NCI-H146 treated with DMSO at 0.1 percent for 48 hours (cell line): Measurements from ENCODE around the gene FXN.
"Not testable (repeated sequence)": the region's sequence is repeated elsewhere in the genome, so short reads cannot be mapped to it uniquely, and the experiment has no call there.

Experiments
- DNase-seq: peaks from one replicate; lab custom pipeline; 2025; ENCODE audit not compliant: unreplicated experiment; lab: John Stamatoyannopoulos, UW

Gene FXN

GRCh38 chr9:69035438-69036308 is at the start of gene FXN:
Gene FXN (plus strand): TSS chr9:69035752. CDS start chr9:69035783, 31 bp downstream.
- no peak for DNase-seq

GRCh38 chr9:68986949-68987348 is 48.6 kb upstream of the FXN start:
- DNase-seq = not testable (repeated sequence)

- no peak for DNase-seq
Observed at GRCh38 chr9:68991457-68991856, 44.1 kb upstream of the FXN start.

DNA sequence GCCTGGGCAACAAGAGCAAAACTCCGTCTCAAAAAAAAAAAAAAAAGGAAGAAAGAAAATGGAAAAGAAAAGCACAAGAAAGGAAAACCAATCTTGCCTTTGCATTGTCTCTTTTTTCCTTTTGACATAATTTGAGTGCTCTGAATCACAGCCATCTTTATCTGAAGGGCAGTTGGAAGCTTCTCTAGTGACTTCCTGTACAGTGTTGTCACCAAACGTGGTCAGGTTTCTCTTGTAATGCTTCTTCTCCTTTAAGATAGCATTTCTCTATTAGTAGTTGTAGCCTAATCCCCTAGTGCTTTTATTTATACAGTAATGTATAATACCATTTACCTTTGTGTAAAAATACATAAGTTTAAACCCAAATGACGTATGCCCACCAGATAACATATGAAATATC is 39.8 kb upstream of the FXN start:
- no peak for DNase-seq

DNA sequence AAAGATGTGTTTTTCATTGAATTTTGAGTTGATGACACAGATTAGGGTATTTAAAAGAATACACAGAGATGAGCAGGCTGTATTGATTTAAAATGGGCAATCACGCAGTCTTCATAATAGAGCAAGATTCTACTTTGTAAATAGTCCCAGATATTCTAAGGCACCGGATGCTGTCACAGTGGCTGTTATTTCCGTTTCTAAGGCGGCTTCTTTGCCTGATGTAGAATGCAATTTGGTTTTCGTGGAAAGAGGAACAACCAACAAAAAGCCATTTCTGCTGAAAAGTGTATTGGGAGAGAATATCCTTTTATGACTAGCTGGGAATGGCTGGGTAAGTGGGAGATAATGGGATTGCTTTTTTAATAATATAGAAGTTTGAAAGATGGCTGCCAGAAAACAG is 39.1 kb upstream of the FXN start:
- peak; percentile 20 for DNase-seq

GRCh38 chr9:68997666-68998065 is 37.9 kb upstream of the FXN start:
- DNase-seq = no peak

DNA sequence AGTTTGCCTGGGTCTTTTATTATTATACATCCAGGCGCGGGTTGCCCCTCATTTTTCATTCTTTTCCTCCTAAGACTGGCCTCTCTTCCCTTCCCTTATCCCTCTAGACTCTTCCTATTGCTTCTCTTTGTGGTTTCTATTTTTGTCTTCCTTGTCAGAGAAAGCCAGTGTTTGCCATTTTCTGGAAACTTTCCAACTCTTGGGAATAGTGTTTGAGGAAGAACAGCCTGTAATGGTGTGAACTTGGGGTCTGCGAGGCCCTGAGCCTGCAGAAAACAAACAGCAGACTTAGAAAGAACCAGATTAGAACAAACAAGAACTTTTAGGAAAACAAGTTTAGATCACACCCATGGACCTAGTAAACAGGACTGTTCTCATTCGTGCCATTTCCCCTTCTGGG is 37.2 kb upstream of the FXN start:
- no peak for DNase-seq

DNA sequence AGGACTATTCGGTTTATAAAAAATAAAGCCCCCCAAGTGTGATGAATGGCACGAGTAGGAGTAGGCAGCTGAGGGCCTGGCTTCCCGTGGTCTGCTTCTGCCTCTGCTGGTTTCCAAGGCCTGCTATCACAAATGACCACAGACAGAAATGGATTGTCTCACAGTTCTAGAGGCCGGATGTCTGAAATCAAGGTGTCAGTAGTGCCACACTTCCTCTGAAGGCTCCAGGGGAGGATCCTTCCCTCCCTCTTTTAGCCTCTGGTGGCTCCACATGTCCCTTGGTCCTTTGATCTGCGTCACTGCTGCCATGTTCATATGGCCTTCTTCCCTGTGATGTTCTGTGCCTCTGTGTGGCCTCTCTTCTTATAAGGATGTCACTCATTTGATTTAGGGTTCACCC is 36.7 kb upstream of the FXN start:
- DNase-seq = no peak

DNA sequence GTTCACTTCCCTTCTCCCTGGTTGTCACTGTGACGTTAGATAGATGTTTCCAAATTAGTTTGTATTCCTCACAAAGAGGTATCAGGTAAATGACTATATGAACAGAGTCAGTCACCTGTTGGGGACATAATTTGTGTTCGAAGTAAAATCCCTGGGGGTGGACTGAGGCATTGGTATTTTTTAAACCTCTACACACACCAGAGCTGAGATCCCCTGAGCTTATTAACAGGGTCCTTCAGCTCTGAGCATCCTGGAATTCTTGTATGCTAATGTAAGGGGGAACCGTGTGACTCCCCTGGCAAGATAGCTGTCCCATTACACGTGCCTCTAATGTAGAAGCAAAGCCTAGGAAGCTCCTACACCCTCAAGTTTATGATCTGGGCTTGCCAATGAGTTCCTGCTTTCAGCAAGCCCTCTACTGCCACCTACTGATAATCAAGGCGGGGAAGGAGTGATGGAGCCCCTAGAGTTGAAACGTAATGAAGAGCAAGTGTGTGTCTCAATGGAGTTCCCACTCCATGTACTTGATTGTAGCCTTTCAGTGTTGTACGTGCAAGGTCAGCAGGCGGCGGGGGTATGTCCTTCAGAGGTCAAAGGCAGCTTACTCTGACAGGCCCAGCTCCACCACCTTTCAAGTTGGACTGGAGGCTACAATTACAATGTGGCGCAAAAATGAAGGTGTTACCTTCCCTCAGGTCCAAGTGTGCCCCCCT is 36.0 kb upstream of the FXN start:
- DNase-seq = peak; percentile 33

GRCh38 chr9:69001921-69002320 is 33.6 kb upstream of the FXN start:
- no peak for DNase-seq

DNA sequence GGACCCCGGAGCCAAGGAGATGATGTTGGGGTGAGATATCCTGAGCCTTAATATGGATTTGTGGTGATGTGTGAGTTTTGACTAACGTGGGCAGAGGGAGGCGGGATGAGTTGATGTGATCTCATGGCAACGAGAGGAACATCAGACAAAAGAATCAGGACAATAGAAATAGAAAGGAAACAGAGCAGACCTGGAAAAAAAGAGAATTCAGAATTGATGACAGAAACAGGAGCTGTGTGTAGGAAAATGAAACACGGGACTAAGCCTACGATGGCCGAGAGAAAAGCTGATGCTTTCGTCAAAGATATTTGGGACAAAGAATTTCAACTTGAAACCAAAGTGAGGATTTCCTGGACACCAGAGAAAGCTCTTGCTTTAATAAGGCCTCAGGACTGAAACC is 32.5 kb upstream of the FXN start:
- no peak for DNase-seq

GRCh38 chr9:69004836-69005235 is 30.7 kb upstream of the FXN start:
- DNase-seq = no peak

DNA sequence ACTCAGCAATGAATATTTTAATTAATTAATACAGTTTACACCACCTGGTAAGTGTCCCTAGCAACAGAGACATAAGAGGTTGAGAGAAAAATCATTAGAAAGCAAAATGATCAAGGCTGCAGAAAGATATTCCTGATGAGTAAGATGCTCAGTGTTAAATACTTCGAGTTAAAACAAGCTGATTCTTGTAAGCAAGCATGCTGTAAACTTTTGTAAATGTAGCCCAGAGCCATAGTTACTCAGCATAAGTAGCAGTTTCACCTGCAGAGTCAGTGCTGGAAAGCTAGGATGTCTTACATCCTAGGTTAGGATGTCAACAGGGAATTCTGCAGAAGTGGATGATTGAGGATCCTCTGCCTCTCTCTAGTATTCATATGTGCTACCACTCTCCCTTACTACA is 25.8 kb upstream of the FXN start:
- DNase-seq = no peak

DNA sequence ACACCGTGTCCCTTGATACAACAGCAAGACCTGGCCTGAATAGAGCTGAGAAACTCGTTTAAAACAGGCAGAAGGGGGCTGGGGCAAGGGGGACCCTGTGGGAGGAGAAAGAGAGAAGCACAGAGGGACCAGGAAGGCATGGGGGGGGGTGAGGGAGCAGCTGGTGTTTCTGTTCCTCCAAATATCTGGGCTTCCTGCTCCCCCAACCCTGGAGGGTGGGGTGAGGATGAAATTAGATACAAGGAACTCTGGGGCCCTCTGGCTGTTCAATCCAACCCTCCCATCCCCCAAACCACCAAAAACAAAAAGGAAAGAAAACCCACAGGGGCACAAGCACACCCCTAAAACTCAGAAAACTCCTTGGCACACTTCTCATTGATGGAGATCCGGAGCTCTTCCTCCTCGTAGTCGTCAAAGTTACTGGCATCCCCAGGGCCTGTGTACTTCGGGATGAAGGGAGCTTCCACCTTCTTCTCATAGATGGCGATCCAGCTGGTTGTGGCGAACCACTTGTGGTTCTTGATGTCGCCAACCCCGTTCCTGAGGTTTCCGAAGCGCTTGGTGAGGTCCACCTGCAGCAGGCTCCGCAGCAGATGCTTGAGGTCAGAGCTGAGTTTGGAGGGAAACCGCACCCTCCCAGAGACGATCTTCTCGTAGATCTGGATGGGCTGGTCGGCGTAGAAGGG is 22.7 kb upstream of the FXN start:
- no peak for DNase-seq

DNA sequence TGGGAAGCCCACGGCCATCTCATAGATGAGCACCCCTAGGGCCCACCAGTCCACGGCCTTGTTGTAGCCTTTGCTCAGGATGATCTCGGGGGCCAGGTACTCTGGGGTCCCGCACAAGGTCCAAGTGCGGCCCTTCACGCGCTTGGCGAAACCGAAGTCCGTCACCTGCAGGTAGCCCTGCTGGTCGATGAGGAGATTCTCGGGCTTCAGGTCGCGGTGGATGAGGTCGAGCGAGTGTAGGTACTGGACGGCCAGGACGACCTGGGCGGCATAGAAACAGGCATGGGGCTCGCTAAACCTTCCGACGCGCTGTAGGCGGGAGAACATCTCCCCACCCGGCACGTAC is 22.2 kb upstream of the FXN start:
- no peak for DNase-seq

DNA sequence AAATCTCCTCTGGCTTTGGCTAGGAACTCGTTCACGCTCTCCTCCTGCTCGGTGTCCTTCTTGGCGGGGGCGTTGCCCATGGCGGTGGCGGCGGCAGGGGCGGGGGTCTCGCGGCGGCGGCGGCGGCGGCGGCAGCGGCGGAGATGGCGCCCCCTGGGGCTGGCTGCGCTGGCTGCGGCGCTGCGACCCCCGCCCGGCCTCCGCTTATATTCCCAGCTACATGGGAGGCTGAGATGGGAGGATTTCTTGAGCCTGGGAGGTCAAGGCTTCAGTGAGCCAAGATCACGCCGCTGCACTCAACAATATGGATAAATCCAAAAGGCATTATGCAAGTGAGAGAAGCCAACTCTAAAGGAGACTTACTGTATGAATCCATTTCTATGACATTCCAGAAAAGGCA is 21.5 kb upstream of the FXN start, which contains the start of gene PRKACG:
PRKACG (minus strand) TSS at position 101 of the 400 bp plus-strand sequence; CDS start at position 80, 21 bp downstream.
- no peak for DNase-seq

DNA sequence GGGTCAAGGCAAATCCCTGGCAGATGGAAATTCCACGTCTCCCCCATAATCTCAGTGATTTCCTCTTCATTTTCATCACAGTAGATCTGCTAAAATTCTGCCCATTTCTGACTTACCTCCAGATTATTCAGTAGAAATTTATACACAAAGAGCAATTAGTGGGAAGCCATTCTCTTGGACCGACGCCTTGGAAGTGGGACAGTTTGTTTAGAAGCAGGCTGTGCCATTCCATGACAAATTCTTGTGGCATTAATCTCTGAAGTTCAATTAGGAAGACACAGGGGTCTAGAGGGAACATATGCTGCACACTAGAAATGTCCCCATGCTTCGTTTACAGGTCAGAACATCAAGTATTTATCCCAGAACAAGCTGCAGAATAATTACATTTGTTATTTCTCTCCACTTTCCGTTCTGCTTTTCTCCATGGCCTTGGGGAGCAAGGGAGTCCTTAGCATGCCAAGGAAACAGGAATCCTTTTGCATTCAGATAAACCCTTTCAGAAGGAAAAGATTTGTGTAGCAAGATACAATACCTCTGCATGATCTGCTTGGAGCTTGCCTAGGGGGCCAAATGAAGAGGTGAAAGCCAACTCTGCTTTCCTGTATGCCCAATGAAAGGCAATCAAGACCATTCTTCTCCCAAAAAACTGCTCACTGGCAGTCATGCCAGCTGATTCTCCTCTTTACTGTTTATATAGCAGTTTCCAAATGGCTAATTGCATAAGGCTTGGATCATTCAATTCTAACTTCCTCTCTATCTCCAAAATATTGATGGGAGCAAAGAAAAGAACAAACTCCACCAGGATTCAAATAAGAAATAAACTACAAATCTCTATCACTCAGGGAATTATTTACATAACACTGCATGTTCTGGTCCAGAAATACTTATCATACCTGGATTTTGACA is 19.1 kb upstream of the FXN start:
- DNase-seq = no peak

- DNase-seq = no peak
Observed at GRCh38 chr9:69018737-69019136, 16.8 kb upstream of the FXN start.

DNA sequence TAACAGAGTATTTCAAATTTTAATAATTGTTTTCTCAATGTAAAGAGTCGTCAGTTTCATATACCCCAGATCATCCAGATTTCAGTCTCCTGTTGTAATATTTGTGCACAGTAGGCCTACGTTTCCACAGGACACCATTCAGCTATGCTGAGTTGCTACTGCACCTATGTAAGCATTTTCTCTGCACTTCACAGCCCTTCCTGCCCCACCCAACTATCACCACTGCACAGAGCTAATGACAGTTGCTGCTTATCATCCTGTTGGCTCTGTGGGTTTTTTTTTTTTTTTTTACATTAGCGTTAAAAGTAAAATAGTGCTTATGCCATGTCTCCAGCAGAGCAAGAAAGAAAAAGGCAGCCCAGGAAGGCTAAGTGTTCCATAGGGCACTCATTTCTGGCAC is 15.7 kb upstream of the FXN start:
- DNase-seq = no peak

GRCh38 chr9:69020301-69021145 is 15.0 kb upstream of the FXN start:
- DNase-seq = no peak
